Measurements from ENCODE around the gene SHMT2.
"Not testable (repeated sequence)": the region's sequence is repeated elsewhere in the genome, so short reads cannot be mapped to it uniquely, and the experiment has no call there.

The SHMT2 gene

GRCh38 chr12:57247041-57247440 is 17.5 kb downstream of the SHMT2 start:
- Histone ChIP-seq H3K4me3 (no peak overlapping the region), H3K27ac (no peak overlapping the region)

GRCh38 chr12:57248934-57249742 is 19.6 kb downstream of the SHMT2 start:
- no peak overlapping the region for H3K27ac ChIP-seq
- H3K4me3 ChIP-seq: no peak overlapping the region

- Histone ChIP-seq H3K27ac (no peak overlapping the region), H3K4me3 (no peak overlapping the region)
These were observed 21.0 kb downstream of the SHMT2 start for GRCh38 chr12:57250541-57250940.

- H3K4me3 ChIP-seq: no peak within 1 kb of the TSS
- no peak within 1 kb of the TSS for H3K27ac ChIP-seq
These were observed 21.4 kb downstream of the SHMT2 start, which contains the start of gene STAC3 for GRCh38 chr12:57250956-57251355. Gene STAC3 (minus strand): TSS chr12:57251187. CDS start chr12:57249636, 1,551 bp downstream.

- no peak overlapping the region for H3K4me3 ChIP-seq
These were observed 25.2 kb downstream of the SHMT2 start for GRCh38 chr12:57254506-57255280.

GRCh38 chr12:57255916-57256315 is 26.4 kb downstream of the SHMT2 start:
- H3K4me3 ChIP-seq: no peak overlapping the region
- H3K27ac ChIP-seq: no peak overlapping the region

More at GRCh38 chr12:57254506-57255280, 25.2 kb downstream of the SHMT2 start:
- no peak overlapping the region for H3K27ac ChIP-seq

- H3K27ac ChIP-seq: no peak overlapping the region
- no peak overlapping the region for H3K4me3 ChIP-seq
These were observed 29.8 kb downstream of the SHMT2 start for GRCh38 chr12:57258977-57259970.

GRCh38 chr12:57260366-57260765 is 30.9 kb downstream of the SHMT2 start:
- no peak overlapping the region for H3K27ac ChIP-seq

GRCh38 chr12:57261428-57261865 is 31.9 kb downstream of the SHMT2 start:
- no peak overlapping the region for H3K27ac ChIP-seq

More at GRCh38 chr12:57260366-57260765, 30.9 kb downstream of the SHMT2 start:
- H3K4me3 ChIP-seq: no peak overlapping the region

GRCh38 chr12:57262126-57262822 is 32.8 kb downstream of the SHMT2 start:
- Histone ChIP-seq H3K27ac (no peak overlapping the region), H3K4me3 (no peak overlapping the region)

More at GRCh38 chr12:57261428-57261865, 31.9 kb downstream of the SHMT2 start:
- no peak overlapping the region for H3K4me3 ChIP-seq

- Histone ChIP-seq H3K27ac (no peak overlapping the region), H3K4me3 (no peak overlapping the region)
These were observed 33.6 kb downstream of the SHMT2 start for GRCh38 chr12:57263096-57263495.

- H3K4me3 ChIP-seq: no peak overlapping the region
- no peak overlapping the region for H3K27ac ChIP-seq
These were observed 37.2 kb downstream of the SHMT2 start for GRCh38 chr12:57266681-57267080.

GRCh38 chr12:57268264-57268663 is 38.8 kb downstream of the SHMT2 start:
- no peak overlapping the region for H3K27ac ChIP-seq

GRCh38 chr12:57270966-57271470 is 41.5 kb downstream of the SHMT2 start:
- H3K27ac ChIP-seq: no peak overlapping the region
- H3K4me3 ChIP-seq: no peak overlapping the region

More at GRCh38 chr12:57268264-57268663, 38.8 kb downstream of the SHMT2 start:
- no peak overlapping the region for H3K4me3 ChIP-seq

- Histone ChIP-seq H3K4me3 (no peak overlapping the region), H3K27ac (no peak overlapping the region)
These were observed 43.0 kb downstream of the SHMT2 start for GRCh38 chr12:57272337-57273151.

GRCh38 chr12:57273516-57273915 is 44.0 kb downstream of the SHMT2 start:
- no peak overlapping the region for H3K27ac ChIP-seq

GRCh38 chr12:57276233-57276632 is 46.7 kb downstream of the SHMT2 start:
- H3K27ac ChIP-seq, H3K4me3 ChIP-seq: not testable (repeated sequence)

More at GRCh38 chr12:57273516-57273915, 44.0 kb downstream of the SHMT2 start:
- no peak overlapping the region for H3K4me3 ChIP-seq

Measured in skin epidermis (tissue), 12 donors.